Stimulated activated CD8-positive, alpha-beta memory T cell treated with anti-CD3 and anti-CD28 coated beads, Interleukin-4, amount 100 ng/mL, for 4 hours (primary cell): ENCODE data around the gene CDH13.

ENCODE experiments used
- DNase-seq, 2 donors: peaks; one replicate each; pipeline ENCODE4 v3.0.0-alpha.2; 2020; ENCODE audit warnings: low read depth in 2 of 2, low spot score in 1 of 2

The CDH13 gene

DNA sequence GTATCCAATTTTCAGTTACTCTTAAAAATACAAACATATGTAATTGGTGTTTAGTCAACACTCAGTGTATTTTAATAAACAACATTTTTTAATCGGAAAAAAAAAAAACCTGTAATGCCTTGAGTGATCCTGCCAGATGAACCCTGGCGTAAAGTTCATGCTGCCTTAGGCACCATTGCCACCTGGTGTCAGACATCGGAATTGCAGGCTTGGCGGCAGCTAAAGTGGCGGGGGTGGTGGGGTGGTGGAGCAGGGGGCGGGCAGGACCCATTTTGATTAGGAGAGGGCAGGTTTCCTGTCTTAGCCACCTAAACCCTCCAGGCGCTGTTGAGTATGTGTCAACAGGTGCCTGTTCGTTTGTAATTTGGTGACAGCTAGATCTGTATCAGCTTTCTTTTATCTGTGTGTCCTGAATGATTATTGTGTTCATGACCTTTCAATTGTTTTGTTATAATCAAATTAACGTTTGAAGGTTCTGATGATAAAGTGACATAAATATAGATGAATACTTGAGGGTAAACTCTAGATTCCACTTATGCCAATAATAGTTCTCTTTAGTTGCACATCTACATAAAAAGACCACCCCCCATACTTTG is 588.7 kb downstream of the CDH13 start:
- DNase-seq, result peak in 1 of 2 donors; percentile 5

DNA sequence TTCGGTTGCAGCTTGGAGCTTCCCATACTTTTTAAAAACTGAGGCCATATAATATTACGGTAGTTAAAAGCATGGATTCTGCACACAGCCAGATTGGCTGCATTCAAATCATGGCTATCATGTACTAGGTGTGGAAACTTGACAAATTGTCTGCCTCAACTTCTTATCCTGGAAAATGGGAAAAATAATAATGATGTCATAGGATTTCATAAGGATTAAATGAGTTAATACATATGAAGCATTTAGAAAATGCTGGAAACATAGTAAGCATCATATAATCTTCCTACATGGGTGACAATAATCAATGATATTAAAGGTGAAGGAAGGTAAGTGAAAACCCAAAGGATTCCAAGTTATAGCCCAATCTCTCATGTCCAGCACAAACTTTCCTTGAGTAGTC is 592.5 kb downstream of the CDH13 start:
- DNase-seq, result no peak

DNA sequence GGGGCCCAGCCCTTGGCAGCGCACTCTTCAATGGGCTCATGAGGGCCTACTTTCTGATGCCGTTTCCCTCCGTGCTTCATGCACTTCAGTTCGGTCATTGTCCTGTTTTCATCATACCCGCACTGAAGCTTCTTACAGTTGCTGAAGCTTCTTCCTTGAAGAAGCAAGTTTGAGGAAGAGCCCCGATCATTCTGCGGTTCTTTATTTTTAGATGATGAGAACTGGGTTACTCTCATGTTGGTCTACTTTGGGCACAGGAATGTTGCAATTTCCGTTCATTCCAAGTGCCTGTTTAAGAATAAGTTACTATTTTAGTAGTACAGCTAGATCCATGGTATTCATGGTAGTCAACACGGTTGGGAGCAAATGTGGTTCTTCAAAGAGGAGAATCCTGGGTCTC is 593.3 kb downstream of the CDH13 start:
- DNase-seq, result no peak

GRCh38 chr16:83224642-83225041 is 597.9 kb downstream of the CDH13 start:
- DNase-seq, result no peak

- DNase-seq, result no peak
Measured at GRCh38 chr16:83227336-83227735, 600.6 kb downstream of the CDH13 start.

DNA sequence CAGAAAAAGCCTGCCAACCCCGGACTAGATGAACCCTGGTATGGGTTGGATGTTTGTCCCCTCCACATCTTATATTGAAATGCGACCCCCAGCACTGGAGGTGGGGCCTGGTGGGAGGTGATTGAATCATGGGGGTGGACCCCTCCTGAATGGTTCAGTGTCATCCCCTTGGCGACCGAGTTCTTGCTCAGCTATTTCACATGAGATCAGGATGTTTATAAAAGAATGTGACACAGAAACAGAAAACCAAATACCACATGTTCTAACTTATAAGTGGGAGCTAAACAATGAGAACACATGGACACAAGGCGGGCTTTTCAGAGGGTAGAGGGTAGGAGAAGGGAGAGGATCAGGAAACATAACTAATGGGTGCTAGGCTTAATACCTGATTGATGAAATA is 605.0 kb downstream of the CDH13 start:
- DNase-seq, result no peak

- DNase-seq, result no peak
Measured at GRCh38 chr16:83233153-83233552, 606.4 kb downstream of the CDH13 start.

DNA sequence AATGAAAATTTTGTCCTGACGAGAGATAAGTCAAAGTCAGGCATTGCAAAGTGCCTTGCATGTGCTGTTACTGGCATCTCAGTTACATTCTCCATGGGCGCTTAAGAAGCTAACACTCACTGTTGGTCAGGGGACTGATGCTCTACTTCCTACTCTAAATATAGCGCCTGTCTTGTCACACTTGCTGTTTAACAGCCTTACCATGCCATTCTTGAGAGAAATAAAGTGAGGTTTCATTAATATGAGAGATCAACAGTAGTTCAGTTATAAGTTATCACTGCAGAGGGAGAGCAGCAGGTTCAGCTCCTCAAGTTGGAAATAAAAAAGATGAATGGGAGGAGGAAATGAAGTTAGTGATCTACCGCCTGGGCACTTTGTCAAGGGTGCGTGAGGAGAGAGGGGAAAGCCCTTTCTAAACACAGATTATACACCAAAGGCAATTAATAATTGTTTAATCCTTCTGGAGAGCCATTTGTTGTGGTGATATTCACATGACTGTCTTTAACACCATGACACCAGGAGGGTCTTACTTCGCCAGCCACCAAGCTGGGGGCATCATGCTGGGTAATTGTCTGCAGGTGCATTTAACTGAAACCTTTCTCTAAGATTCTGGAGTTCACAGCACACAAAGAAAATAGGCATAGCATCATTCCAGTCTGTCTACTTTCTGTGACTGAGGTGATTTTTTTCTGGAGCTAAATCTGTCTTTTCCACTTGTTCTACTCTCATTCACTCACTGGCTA is 612.4 kb downstream of the CDH13 start:
- DNase-seq, result no peak

- DNase-seq, result no peak
Measured at GRCh38 chr16:83244057-83244456, 617.3 kb downstream of the CDH13 start.

DNA sequence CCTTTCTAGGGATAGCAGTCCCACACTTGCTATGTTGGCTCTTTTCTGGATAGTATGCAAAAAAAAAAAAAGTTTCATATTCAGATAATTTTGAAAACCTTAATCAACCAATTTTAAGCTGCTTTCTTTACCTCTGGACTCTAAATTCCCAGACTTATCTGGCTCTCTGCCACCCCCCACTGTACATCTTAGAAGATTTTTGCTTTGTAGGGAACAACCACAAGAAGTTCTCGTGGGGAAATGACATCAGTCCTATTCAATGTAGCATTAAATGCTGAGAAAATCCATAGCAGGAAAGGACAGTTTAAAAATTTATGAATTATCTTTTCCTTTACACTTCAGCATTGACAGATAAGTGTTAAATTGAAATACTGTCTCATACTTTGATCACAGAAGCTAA is 618.3 kb downstream of the CDH13 start:
- no peak for DNase-seq

DNA sequence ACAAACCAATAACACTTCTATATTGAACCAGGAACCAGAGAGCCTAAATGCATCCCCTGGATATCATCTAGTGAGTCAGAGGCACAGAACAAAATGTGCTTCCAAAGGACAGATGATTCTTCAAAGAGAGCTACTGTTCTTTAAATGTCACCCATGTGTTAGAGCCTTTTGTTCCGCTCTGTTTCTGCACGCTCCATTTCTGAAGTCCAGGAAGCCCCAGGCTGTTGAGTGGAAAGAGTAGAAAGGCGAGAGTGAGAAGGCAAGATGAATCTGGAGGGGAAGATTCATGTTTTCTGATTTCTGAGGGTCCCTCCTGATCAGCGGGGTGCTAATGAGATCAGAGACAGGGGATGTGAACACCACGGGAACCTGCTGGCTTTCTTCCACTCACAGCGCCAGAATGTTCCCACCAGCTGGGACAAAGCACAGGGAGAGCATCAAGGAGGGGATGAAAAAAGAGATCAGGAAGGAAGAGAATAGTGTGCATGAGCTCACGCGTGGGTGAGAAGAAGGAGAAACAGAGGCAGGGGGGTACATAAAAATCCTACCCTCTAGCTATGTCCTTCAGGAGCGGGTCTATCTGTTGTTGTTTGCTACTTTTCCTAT is 621.1 kb downstream of the CDH13 start:
- no peak for DNase-seq

- no peak for DNase-seq
Measured at GRCh38 chr16:83248735-83249463, 622.1 kb downstream of the CDH13 start.

DNA sequence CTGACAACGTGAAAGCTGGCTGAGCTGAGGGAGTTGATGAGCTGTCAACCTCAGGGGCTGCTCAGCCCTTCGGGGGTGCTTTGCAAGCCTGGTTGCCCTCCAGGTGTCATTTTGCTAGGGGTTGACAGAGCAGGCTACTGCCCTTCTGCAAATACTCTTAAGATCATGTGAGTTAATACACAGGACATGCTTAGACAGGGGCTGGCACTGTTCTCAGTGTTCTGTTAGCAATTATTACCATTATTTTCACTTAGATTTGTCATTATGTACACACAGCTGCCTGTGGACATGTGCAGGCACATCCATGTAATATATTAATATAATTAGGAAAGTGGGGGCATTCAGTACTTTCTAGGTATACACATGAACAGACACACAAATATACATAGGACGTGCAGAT is 626.8 kb downstream of the CDH13 start:
- no peak for DNase-seq

- no peak for DNase-seq
Measured at GRCh38 chr16:83258366-83258928, 631.7 kb downstream of the CDH13 start.

DNA sequence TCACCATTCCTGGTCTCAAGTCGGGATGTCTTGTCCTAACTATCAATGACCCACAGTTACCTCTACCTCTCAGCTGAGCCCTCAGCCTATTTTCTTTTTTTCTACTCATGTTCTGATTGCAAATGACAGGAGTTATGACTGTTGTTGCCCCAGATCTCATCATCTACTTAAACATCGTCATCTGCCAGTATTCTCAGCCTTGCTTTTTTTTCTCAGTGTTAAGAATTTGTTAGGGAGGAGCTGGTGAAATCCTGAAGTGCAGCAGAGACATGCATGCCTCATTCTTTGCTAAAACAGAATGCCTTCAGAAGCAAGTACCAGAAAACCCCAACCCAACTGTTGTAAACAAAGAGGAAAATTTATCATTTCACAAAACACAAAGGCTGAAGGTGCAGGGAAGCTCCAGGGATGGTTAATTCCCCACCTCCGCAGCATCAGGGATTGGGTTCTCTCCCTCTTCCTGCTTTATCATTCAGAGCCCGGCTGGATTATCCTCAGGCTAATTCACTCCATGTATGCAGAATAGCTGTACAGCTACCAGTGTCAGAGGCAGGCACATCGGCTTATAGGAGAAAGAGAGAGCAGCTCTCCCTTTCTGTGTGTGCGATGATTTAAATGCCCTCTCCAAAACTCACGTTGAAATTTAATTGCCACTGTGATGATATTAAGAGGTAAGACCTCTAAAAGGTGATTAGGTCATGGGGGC is 640.2 kb downstream of the CDH13 start:
- no peak for DNase-seq

DNA sequence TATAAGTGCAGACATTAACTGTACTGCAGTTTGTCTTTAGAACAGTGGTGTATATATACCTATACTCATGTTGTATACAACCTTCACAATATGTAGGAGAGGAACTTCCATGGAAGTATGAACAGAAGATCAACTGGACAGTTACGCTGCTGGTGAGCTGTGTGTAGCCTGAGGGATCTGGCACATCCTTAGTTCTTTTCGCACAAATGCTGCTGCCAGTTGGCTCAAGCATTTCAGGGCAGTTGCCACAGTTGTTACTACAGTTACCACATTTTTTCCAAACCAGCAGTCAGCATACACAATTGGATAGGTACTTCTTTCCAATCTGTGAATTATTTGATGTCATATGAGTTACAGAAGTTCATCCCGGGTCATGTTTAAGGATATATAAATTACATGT is 641.4 kb downstream of the CDH13 start:
- no peak for DNase-seq

- DNase-seq, result no peak
Measured at GRCh38 chr16:83269048-83269447, 642.3 kb downstream of the CDH13 start.

GRCh38 chr16:83269541-83269940 is 642.8 kb downstream of the CDH13 start:
- no peak for DNase-seq

DNA sequence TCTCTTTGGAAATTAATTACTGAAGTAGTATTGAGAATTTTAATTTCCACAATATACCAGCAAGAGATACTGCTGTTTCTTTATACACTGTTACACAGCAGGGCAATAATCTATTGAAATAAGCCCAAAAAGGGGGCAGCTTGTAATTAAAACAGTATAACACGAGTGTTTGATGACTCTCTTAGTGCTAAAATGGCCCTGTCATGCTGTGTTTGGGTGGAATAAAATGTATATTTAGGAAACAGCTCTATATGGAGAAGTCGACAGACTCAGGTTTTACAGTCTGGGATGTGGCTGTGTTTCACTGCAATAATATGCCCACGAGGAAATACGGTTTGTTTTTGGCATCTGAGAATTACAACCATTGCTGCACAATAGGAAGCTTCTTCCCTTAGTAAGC is 643.3 kb downstream of the CDH13 start:
- no peak for DNase-seq

- DNase-seq, result no peak
Measured at GRCh38 chr16:83270640-83271039, 643.9 kb downstream of the CDH13 start.

DNA sequence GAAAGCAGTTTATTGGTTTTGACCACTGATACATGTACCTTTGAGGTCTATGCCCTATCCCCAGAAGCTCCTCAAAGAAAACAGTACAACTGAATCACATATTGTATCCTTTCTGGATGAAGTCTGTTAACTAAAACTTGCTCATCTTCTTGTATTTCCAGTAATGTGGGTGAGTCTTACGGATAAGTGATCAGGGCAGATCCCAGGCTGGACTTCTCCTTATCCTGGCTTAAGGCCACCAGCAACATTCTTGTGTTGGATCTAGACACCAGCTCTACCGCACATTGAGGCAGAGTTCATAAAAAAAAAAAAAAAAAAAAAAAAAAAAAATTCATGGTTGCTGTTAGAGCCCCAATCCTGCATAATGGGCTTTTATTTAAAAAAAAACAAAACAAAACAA is 644.4 kb downstream of the CDH13 start:
- no peak for DNase-seq
